MG63 (cell line): ENCODE data around the gene MET. TPM values are rescaled to one million over a fixed set of nuclear protein-coding genes. Genes with fewer than 3 reads are reported as not detected.

Source experiments
- DNase-seq: peaks from one replicate; pipeline ENCODE4 v3.0.0-alpha.2; 2020
- H3K27me3 ChIP-seq: fragments of 250-450 bp; sonication (Bioruptor Pico); 2 replicates; pipeline ENCODE4 v1.5.1; 2020; ENCODE audit warnings: mild to moderate bottlenecking, moderate library complexity
- H3K36me3 ChIP-seq: fragments of 250-450 bp; sonication (Bioruptor Pico); 2 replicates; pipeline ENCODE4 v1.5.1; 2020; ENCODE audit warnings: mild to moderate bottlenecking, moderate library complexity
- H3K4me3 ChIP-seq: fragments of 250-450 bp; sonication (Bioruptor Pico); 2 replicates; pipeline ENCODE4 v1.5.1; 2020; ENCODE audit warnings: mild to moderate bottlenecking, moderate library complexity
- H3K9me3 ChIP-seq: fragments of 250-450 bp; sonication (Bioruptor Pico); 2 replicates; pipeline ENCODE4 v1.5.1; 2020; ENCODE audit warnings: mild to moderate bottlenecking, moderate library complexity
- total RNA-seq: library from RNA; depleted of rRNA; stranded (reverse); fragments of >200 nt; shearing (Covaris generic); gene quantifications from 2 replicates; pipeline ENCODE4 v1.2.3, GENCODE V29; 2014; ENCODE audit warnings: low replicate concordance

The MET gene
- total RNA-seq, 1 experiment from 2014 or later = 46.7 TPM

- H3K9me3 ChIP-seq = no peaks in the 10 kb centered on the region
- no peak for DNase-seq
Observed at GRCh38 chr7:116686033-116686432, 14.0 kb downstream of the MET start.

GRCh38 chr7:116686812-116687419 is 14.9 kb downstream of the MET start:
- Histone ChIP-seq H3K36me3 (peaks cover 13% of the 10 kb centered on the region), H3K27me3 (no peaks in the 10 kb centered on the region), H3K9me3 (no peaks in the 10 kb centered on the region), H3K4me3 (no peak overlapping the region)
- no peak for DNase-seq

More at GRCh38 chr7:116686033-116686432, 14.0 kb downstream of the MET start:
- Histone ChIP-seq H3K36me3 (peaks cover 11% of the 10 kb centered on the region), H3K4me3 (no peak overlapping the region), H3K27me3 (no peaks in the 10 kb centered on the region)

DNA sequence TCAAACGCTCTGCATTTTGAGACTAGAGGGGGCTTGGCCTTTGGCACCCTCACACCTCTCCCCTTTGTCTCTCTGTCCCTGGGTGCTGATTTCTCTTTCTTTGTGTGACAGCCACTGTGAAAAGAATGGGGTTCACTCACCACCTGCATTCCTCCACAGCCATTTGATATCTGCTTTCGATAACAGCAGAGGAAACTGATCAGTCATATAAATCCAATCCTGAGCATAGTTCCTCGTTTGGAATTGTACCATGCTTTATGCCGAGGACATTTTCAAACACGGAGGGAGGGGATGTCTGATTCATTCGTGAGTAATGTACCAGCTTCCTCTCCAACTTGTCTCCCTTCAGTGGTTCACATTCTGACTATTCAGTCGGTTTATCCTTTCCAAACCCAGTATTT is 15.8 kb downstream of the MET start:
- Histone ChIP-seq H3K9me3 (no peaks in the 10 kb centered on the region), H3K36me3 (peaks cover 10% of the 10 kb centered on the region), H3K27me3 (no peaks in the 10 kb centered on the region), H3K4me3 (0 out of 2 replicates have a peak overlapping the region, but pooled peaks have one; percentile 6)
- peak; percentile 41 for DNase-seq

- H3K4me3 ChIP-seq = no peak overlapping the region
- no peaks in the 10 kb centered on the region for H3K9me3 ChIP-seq
- H3K27me3 ChIP-seq = no peaks in the 10 kb centered on the region
- H3K36me3 ChIP-seq = peaks cover 15% of the 10 kb centered on the region
- peak; percentile 67 for DNase-seq
Observed at GRCh38 chr7:116689790-116690259, 17.8 kb downstream of the MET start.

DNA sequence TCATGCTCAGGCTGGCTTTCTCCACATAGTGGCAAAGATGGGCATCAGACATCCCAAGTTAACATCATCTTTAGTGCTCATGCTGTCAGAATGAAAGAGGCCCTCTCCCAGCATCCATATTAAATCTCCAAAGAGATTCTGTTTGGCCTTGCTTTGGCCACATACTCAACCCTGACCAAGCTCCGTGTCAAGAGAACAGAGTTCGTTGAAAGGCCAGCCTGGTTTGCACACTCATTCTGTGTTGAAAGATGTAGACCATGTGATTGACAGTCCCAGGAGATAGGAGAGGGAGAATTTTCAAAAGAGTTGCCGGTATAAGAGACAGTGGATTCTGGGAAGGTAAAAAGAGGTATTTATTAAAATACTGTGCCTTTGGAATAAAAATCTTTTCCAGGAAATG is 19.7 kb downstream of the MET start:
- DNase-seq = no peak
- Histone ChIP-seq H3K9me3 (no peaks in the 10 kb centered on the region), H3K36me3 (peaks cover 26% of the 10 kb centered on the region), H3K4me3 (no peak overlapping the region), H3K27me3 (no peaks in the 10 kb centered on the region)

- Histone ChIP-seq H3K27me3 (no peaks in the 10 kb centered on the region), H3K9me3 (no peaks in the 10 kb centered on the region), H3K36me3 (peaks cover 24% of the 10 kb centered on the region), H3K4me3 (peak overlapping the region; percentile 15; the same call in 1 of the 2 replicates)
- no peak for DNase-seq
Observed at GRCh38 chr7:116692401-116693308, 20.7 kb downstream of the MET start.

DNA sequence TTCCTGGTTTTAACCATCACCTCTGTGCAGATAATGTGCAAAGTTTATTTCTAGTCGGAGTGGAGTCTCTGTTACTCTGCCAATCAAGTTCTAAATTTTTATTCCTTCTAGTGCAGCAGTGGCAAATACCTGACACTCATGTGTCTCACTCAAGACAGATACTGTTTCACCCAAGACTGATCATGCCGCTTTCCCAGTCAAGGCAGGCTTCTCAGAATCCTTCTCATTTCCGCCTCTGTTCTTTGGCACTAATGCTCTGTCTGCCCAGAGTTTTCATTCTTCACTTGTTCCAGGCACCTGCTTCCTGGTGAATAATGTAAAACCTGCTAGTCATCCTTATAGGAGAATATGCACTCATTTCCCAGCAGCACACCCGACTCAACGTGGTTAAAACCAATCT is 24.7 kb downstream of the MET start:
- Histone ChIP-seq H3K36me3 (peaks cover 32% of the 10 kb centered on the region), H3K9me3 (no peaks in the 10 kb centered on the region), H3K4me3 (no peak overlapping the region), H3K27me3 (no peaks in the 10 kb centered on the region)
- no peak for DNase-seq

GRCh38 chr7:116697152-116697551 is 25.2 kb downstream of the MET start:
- no peak for DNase-seq
- Histone ChIP-seq H3K36me3 (peaks cover 31% of the 10 kb centered on the region), H3K4me3 (no peak overlapping the region), H3K27me3 (no peaks in the 10 kb centered on the region), H3K9me3 (no peaks in the 10 kb centered on the region)

- Histone ChIP-seq H3K9me3 (no peaks in the 10 kb centered on the region), H3K27me3 (no peaks in the 10 kb centered on the region), H3K4me3 (no peak overlapping the region), H3K36me3 (peaks cover 31% of the 10 kb centered on the region)
- no peak for DNase-seq
Observed at GRCh38 chr7:116697761-116698160, 25.8 kb downstream of the MET start.

DNA sequence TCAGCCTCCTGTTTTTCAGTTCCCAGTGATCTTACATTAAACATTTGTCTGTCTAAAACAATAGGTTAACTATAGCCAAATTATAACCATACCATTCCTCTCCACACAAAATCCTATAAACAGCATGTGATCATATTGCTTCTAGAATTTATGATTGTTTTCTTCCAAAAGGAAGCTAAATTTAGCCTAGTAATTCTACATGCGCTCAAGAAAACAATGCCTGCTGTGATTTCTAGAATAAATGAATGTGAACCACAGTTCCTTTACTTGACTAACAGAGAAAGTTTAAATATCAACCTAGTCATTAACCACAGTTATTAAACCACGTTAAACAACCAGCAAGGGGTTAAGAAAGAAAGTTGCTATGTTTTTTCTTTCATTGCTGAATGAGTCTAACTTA is 26.4 kb downstream of the MET start:
- no peak for DNase-seq
- H3K36me3 ChIP-seq = peaks cover 37% of the 10 kb centered on the region
- no peaks in the 10 kb centered on the region for H3K27me3 ChIP-seq
- H3K9me3 ChIP-seq = no peaks in the 10 kb centered on the region
- H3K4me3 ChIP-seq = no peak overlapping the region

DNA sequence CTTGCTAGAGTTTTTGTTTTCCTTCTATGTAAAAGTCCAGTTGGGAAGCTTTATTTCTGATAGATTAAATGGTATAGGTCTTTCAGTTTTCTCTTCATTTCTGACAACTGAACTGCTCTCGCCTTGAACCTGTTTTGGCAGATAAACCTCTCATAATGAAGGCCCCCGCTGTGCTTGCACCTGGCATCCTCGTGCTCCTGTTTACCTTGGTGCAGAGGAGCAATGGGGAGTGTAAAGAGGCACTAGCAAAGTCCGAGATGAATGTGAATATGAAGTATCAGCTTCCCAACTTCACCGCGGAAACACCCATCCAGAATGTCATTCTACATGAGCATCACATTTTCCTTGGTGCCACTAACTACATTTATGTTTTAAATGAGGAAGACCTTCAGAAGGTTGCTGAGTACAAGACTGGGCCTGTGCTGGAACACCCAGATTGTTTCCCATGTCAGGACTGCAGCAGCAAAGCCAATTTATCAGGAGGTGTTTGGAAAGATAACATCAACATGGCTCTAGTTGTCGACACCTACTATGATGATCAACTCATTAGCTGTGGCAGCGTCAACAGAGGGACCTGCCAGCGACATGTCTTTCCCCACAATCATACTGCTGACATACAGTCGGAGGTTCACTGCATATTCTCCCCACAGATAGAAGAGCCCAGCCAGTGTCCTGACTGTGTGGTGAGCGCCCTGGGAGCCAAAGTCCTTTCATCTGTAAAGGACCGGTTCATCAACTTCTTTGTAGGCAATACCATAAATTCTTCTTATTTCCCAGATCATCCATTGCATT is 27.1 kb downstream of the MET start:
- Histone ChIP-seq H3K27me3 (no peaks in the 10 kb centered on the region), H3K9me3 (no peaks in the 10 kb centered on the region), H3K36me3 (peaks cover 34% of the 10 kb centered on the region), H3K4me3 (no peak overlapping the region)
- no peak for DNase-seq

DNA sequence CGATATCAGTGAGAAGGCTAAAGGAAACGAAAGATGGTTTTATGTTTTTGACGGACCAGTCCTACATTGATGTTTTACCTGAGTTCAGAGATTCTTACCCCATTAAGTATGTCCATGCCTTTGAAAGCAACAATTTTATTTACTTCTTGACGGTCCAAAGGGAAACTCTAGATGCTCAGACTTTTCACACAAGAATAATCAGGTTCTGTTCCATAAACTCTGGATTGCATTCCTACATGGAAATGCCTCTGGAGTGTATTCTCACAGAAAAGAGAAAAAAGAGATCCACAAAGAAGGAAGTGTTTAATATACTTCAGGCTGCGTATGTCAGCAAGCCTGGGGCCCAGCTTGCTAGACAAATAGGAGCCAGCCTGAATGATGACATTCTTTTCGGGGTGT is 27.7 kb downstream of the MET start:
- Histone ChIP-seq H3K36me3 (peaks cover 28% of the 10 kb centered on the region), H3K27me3 (no peaks in the 10 kb centered on the region), H3K4me3 (no peak overlapping the region), H3K9me3 (no peaks in the 10 kb centered on the region)
- DNase-seq = no peak

GRCh38 chr7:116702046-116702785 is 30.2 kb downstream of the MET start:
- no peak for DNase-seq

GRCh38 chr7:116704650-116705228 is 32.7 kb downstream of the MET start:
- no peak for DNase-seq
- peaks cover 26% of the 10 kb centered on the region for H3K36me3 ChIP-seq

More at GRCh38 chr7:116702046-116702785, 30.2 kb downstream of the MET start:
- Histone ChIP-seq H3K36me3 (peaks cover 20% of the 10 kb centered on the region), H3K9me3 (no peaks in the 10 kb centered on the region), H3K27me3 (no peaks in the 10 kb centered on the region), H3K4me3 (no peak overlapping the region)

GRCh38 chr7:116705419-116705818 is 33.4 kb downstream of the MET start:
- no peak for DNase-seq
- H3K4me3 ChIP-seq = no peak overlapping the region
- H3K9me3 ChIP-seq = no peaks in the 10 kb centered on the region
- H3K36me3 ChIP-seq = peaks cover 31% of the 10 kb centered on the region
- H3K27me3 ChIP-seq = no peaks in the 10 kb centered on the region

More at GRCh38 chr7:116704650-116705228, 32.7 kb downstream of the MET start:
- Histone ChIP-seq H3K4me3 (no peak overlapping the region), H3K9me3 (no peaks in the 10 kb centered on the region), H3K27me3 (no peaks in the 10 kb centered on the region)

DNA sequence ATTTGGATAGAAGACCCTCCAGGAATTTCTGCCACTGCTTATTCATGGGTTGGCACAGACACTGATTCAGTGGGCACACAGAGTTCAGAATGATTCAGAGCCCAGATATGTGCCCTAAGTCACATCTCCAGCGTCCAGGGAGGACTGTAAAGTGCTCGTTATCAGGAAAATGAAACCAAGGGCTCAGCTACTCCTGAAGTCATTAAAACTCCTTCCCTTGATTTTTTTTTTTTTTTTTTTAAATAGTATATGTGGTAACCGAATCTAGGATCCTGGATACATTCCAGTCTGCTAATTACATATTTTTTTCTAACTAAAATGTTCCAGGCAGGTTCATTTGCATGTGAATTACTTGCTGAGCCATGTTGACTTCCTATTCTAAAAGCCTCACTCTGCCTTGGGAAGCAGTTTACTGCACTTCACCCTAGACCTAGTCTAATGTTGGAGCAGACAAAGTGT is 34.7 kb downstream of the MET start:
- H3K9me3 ChIP-seq = no peaks in the 10 kb centered on the region
- peak; percentile 57 for DNase-seq
- H3K36me3 ChIP-seq = peaks cover 31% of the 10 kb centered on the region
- no peaks in the 10 kb centered on the region for H3K27me3 ChIP-seq
- no peak overlapping the region for H3K4me3 ChIP-seq
